ENCODE results near the gene CNTNAP5. TPM values are rescaled to one million over a fixed set of nuclear protein-coding genes. Genes with fewer than 3 reads are reported as not detected.

Gene CNTNAP5
- total and polyA plus RNA-seq, 2 donors (not counting 1 experiment from before 2014, with no cell fraction given) = not detected

- no peaks in the 10 kb centered on the region for H3K4me1 Mint-ChIP-seq
- ChIA-PET POLR2A (no interaction called here), CTCF (no interaction called here)
- H3K4me3 Mint-ChIP-seq = no peak overlapping the region
- H3K9me3 Mint-ChIP-seq (ENCODE audit: insufficient read depth) = peaks cover 8% of the 10 kb centered on the region
- Histone ChIP-seq H3K27ac (ENCODE audit: low read length in 2 of 2) (no peak overlapping the region), H3K4me1 (ENCODE audit: control insufficient read depth in 2 of 2, insufficient read depth in 2 of 2, low read length in 2 of 2) (no peaks in the 10 kb centered on the region), H3K9me3 (ENCODE audit: control extremely low read depth in 1 of 3, control insufficient read depth in 2 of 3, insufficient read depth in 1 of 3, low read length in 2 of 3) (peaks cover 0 to 5% (median 0%) of the 10 kb centered on the region in 3 donors), H3K79me2 (ENCODE audit: control insufficient read depth, insufficient read depth, low read length) (no peaks in the 10 kb centered on the region), H3K27me3 (replicated peaks in 1 of 4; ENCODE audit: control extremely low read depth in 1 of 4, control insufficient read depth in 3 of 4, insufficient read depth in 4 of 4, low read length in 3 of 4) (no peaks in the 10 kb centered on the region), H3K4me2 (replicated peaks; ENCODE audit: low read depth, low read length, poor library complexity, severe bottlenecking) (no peak overlapping the region), H2AFZ (ENCODE audit: insufficient read depth, low read depth, low read length, poor library complexity, severe bottlenecking) (no peak overlapping the region), H4K20me1 (ENCODE audit: control insufficient read depth, insufficient read depth, low read length, poor library complexity, severe bottlenecking) (no peaks in the 10 kb centered on the region), H3K9ac (ENCODE audit: low read length) (no peak overlapping the region), H3K4me3 (ENCODE audit: control extremely low read depth in 1 of 5, extremely low read depth in 1 of 5, insufficient read depth in 1 of 5, low read depth in 2 of 5, low read length in 4 of 5) (no peak overlapping the region), H3K36me3 (replicated peaks in 1 of 2; ENCODE audit: control extremely low read depth in 1 of 2, control insufficient read depth in 1 of 2, extremely low read depth in 1 of 2, insufficient read depth in 2 of 2, low read length in 1 of 2) (no peaks in the 10 kb centered on the region)
- WGBS (ENCODE audit: insufficient coverage) = 95% methylated on average over 2 of the region's 3 CpGs
- ATAC-seq (ENCODE audit: low read depth) (no peak), DNase-seq (no peak)
- TF ChIP-seq CTCF (IDR thresholded peaks at IDR 0.05) = no peak
- TF ChIP-seq EZH2 (IDR thresholded peaks at IDR 0.05; ENCODE audit: borderline replicate concordance, insufficient read depth, low read depth, low read length, poor library complexity, severe bottlenecking) = no peak
- intact Hi-C loops (cut with micrococcal nuclease) = no loop called here
- no peak overlapping the region for H3K27ac Mint-ChIP-seq
- no peaks in the 10 kb centered on the region for H3K27me3 Mint-ChIP-seq
Observed at GRCh38 chr2:124776332-124776731, 751.2 kb downstream of the CNTNAP5 start.

DNA sequence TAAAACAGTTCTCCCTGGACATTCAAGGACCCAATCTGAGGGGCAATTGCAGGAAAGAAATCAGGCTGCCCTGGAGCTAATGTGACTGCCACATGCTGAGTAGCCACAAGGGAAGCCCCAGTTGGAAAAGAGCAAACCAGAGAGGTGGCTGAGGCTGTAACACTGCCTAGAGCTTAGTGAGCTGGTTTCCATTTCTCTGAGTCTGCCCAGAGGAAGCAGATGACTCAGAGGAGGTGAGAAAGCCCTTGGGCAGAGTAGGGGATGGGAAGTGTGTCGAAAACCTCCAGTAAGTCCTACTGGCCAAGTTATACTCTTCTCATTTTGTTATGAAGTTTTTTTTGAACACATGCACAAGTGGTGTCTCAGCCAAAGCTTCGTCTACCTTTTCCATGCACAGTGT, 753.0 kb downstream of the CNTNAP5 start:
- Histone ChIP-seq H3K27ac (ENCODE audit: low read length in 2 of 2) (no peak overlapping the region), H3K4me2 (replicated peaks; ENCODE audit: low read depth, low read length, poor library complexity, severe bottlenecking) (no peak overlapping the region), H3K4me1 (ENCODE audit: control insufficient read depth in 2 of 2, insufficient read depth in 2 of 2, low read length in 2 of 2) (no peaks in the 10 kb centered on the region), H2AFZ (ENCODE audit: insufficient read depth, low read depth, low read length, poor library complexity, severe bottlenecking) (no peak overlapping the region), H3K4me3 (ENCODE audit: control extremely low read depth in 1 of 5, extremely low read depth in 1 of 5, insufficient read depth in 1 of 5, low read depth in 2 of 5, low read length in 4 of 5) (no peak overlapping the region), H4K20me1 (ENCODE audit: control insufficient read depth, insufficient read depth, low read length, poor library complexity, severe bottlenecking) (no peaks in the 10 kb centered on the region), H3K36me3 (replicated peaks in 1 of 2; ENCODE audit: control extremely low read depth in 1 of 2, control insufficient read depth in 1 of 2, extremely low read depth in 1 of 2, insufficient read depth in 2 of 2, low read length in 1 of 2) (no peaks in the 10 kb centered on the region), H3K9me3 (ENCODE audit: control extremely low read depth in 1 of 3, control insufficient read depth in 2 of 3, insufficient read depth in 1 of 3, low read length in 2 of 3) (no peaks in the 10 kb centered on the region), H3K27me3 (replicated peaks in 1 of 4; ENCODE audit: control extremely low read depth in 1 of 4, control insufficient read depth in 3 of 4, insufficient read depth in 4 of 4, low read length in 3 of 4) (no peaks in the 10 kb centered on the region), H3K9ac (ENCODE audit: low read length) (no peak overlapping the region), H3K79me2 (ENCODE audit: control insufficient read depth, insufficient read depth, low read length) (no peaks in the 10 kb centered on the region)
- no peak overlapping the region for H3K4me3 Mint-ChIP-seq
- CTCF ChIA-PET = no interaction called here
- POLR2A ChIA-PET = no interaction called here
- DNase-seq (no peak), ATAC-seq (ENCODE audit: low read depth) (no peak)
- no peaks in the 10 kb centered on the region for H3K27me3 Mint-ChIP-seq
- intact Hi-C loops (cut with micrococcal nuclease) = no loop called here
- TF ChIP-seq EZH2 (IDR thresholded peaks at IDR 0.05; ENCODE audit: borderline replicate concordance, insufficient read depth, low read depth, low read length, poor library complexity, severe bottlenecking) (no peak), CTCF (IDR thresholded peaks at IDR 0.05) (no peak)
- no peaks in the 10 kb centered on the region for H3K4me1 Mint-ChIP-seq
- 80% methylated on average over 2 of the region's 2 CpGs for WGBS (ENCODE audit: insufficient coverage)
- peaks cover 3% of the 10 kb centered on the region for H3K9me3 Mint-ChIP-seq (ENCODE audit: insufficient read depth)
- no peak overlapping the region for H3K27ac Mint-ChIP-seq
